ENCODE measurements around the gene LRRC3. TPM values are rescaled to one million over a fixed set of nuclear protein-coding genes. Genes with fewer than 3 reads are reported as not detected.

LRRC3 gene
- total RNA-seq, 4 donors from 2014 or later, result 0.57 to 2.9 (median 1.1) TPM

DNA sequence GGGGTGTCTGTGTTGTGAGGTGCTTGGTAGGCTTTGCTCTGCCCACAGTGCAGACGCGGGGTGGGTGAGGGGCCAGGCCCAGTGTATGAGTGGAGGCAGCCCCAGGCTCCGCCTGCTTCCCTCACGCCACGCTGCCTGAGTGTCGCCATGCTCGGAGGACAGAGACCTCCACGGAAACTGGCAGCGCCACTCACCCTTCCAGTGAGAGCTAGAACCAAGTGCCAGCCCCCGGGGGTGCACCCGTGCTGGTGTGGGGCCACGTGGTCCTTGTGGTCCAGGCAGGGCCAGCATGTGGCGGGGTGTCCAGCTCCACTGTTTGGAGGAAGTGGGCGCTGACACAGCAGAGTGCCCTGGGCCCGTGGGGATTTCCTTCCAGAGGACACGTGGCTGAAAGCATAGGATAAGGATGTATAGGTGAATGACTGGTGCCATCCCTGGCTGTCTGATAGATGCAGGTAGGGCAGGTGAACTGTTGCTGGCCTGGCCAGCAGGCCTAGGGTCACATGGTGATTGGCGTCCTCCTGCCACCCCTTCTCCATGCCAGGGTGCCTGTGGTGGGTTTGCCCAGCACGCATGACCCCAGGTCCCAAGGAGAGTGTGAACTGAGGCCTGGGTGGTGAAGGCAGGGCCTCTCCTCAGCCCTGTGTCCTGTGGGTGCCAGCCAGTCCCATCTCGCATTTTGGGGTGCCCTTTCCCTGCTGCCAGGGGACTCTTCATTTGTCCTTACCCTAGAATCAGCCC is 3.8 kb downstream of the LRRC3 start:
- H3K36me3 ChIP-seq, result no peaks in the 10 kb centered on the region
- peaks cover 0 to 5% (median 0%) of the 10 kb centered on the region in 3 donors for H3K9me3 ChIP-seq
- peaks cover 4 to 20% (median 8%) of the 10 kb centered on the region in 3 donors for H3K4me1 ChIP-seq
- no peak overlapping the region for H3K4me3 ChIP-seq
- no peak for DNase-seq
- intact Hi-C loops (cut with DNase I), result no loop called here
- 83% methylated on average over 5 of the region's 19 CpGs; no CpG with 5 or more reads in 1 of the 2 donors for WGBS, 2 donors
- TF ChIP-seq, protein P1, sequence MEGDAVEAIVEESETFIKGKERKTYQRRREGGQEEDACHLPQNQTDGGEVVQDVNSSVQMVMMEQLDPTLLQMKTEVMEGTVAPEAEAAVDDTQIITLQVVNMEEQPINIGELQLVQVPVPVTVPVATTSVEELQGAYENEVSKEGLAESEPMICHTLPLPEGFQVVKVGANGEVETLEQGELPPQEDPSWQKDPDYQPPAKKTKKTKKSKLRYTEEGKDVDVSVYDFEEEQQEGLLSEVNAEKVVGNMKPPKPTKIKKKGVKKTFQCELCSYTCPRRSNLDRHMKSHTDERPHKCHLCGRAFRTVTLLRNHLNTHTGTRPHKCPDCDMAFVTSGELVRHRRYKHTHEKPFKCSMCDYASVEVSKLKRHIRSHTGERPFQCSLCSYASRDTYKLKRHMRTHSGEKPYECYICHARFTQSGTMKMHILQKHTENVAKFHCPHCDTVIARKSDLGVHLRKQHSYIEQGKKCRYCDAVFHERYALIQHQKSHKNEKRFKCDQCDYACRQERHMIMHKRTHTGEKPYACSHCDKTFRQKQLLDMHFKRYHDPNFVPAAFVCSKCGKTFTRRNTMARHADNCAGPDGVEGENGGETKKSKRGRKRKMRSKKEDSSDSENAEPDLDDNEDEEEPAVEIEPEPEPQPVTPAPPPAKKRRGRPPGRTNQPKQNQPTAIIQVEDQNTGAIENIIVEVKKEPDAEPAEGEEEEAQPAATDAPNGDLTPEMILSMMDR (IDR thresholded peaks at IDR 0.05), result no peak
- no peak for TF ChIP-seq POLR2A (IDR thresholded peaks at IDR 0.05)
- H3K27ac ChIP-seq, result no peak overlapping the region
- no peaks in the 10 kb centered on the region for H3K27me3 ChIP-seq

DNA sequence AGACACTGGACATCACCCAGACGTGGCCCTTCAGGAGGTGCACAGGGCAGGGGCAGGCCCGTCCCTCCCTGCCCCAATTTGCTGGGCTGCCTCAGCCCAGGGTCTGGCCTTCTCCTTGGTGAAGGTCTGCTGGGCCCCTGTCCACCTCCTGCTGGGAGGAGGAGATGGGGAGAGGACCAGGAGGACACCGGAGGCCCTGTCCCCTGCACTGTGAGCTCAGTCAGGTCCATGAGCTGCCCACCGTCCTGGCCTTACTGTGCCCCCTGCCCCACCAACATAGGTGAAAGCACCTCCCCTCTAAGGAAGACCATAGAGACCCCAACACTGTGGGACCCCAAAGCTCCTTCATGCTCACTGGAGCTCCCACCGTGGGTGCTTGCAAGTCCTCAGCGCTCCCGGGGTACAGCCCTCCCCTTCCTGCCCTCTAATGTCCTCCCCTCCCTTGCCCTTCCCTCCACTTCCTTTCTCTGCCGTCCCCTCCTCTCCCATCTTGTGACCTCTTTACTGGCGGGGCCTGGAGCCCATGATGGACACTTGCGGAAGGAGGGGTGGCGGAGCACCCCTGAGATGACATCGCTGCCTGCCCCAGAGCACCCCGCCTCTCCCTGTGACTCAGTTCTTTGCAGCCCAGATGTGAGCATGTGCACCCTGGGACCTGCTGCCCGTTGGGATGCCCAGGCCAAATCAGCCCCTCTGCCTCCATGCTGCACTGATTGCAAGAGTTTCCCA is 4.6 kb downstream of the LRRC3 start:
- H3K27me3 ChIP-seq, result no peaks in the 10 kb centered on the region
- TF ChIP-seq, protein P1 (IDR thresholded peaks at IDR 0.05), result no peak
- no peak for TF ChIP-seq POLR2A (IDR thresholded peaks at IDR 0.05)
- no peaks in the 10 kb centered on the region for H3K36me3 ChIP-seq
- no peak overlapping the region for H3K4me3 ChIP-seq
- H3K9me3 ChIP-seq, result peaks cover 0 to 1% (median 0%) of the 10 kb centered on the region in 3 donors
- no peak for DNase-seq
- peaks cover 4 to 18% (median 8%) of the 10 kb centered on the region in 3 donors for H3K4me1 ChIP-seq
- intact Hi-C loops (cut with DNase I), result no loop called here
- WGBS, 2 donors, result 78 to 79% methylated on average over 10 to 13 of the region's 14 CpGs
- no peak overlapping the region for H3K27ac ChIP-seq

DNA sequence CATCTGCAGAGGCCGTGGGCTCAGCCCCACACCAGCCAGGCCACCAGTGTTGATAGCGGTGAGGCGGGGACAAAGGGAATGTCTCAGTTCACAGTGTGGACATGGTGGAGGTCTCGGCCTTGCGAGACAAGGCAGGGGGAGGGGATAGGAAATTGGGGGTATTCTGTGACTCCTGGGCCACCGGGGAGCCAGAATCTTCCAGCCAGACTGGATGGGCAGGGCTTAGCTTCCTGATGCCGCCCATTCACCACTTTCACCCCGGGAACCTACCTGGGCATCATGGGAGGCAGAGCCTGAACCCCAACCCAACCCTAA is 5.1 kb downstream of the LRRC3 start:
- Histone ChIP-seq H3K4me3 (no peak overlapping the region), H3K36me3 (no peaks in the 10 kb centered on the region), H3K9me3 (no peaks in the 10 kb centered on the region), H3K27ac (no peak overlapping the region), H3K27me3 (no peaks in the 10 kb centered on the region), H3K4me1 (peaks cover 4 to 13% (median 8%) of the 10 kb centered on the region in 3 donors)
- TF ChIP-seq, protein P1 (IDR thresholded peaks at IDR 0.05), result no peak
- no peak for TF ChIP-seq POLR2A (IDR thresholded peaks at IDR 0.05)
- DNase-seq, result no peak
- intact Hi-C loops (cut with DNase I), result no loop called here
- 84 to 96% methylated on average over 5 of the region's 8 CpGs for WGBS, 2 donors

DNA sequence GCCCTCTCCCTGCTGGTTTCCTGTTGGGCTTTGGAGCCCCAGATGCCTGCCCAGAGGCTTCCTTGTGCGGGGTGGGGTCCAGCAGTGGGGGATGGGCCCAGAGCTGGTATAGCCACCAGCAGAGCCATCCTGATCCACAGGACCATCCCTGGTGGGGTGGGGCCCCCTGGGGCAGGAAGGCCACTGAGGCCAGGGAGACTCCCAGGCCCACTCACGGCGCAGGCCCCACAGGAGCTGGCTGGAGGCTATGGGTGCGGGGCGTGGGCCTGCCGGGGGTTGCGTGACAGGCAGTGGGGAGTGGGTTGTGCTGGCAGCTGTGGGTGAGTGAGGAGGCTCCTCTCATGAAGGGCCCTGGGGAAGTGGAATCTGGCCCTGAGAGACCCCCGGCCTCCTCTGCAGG is 5.7 kb downstream of the LRRC3 start:
- Histone ChIP-seq H3K4me3 (no peak overlapping the region), H3K27ac (no peak overlapping the region), H3K36me3 (no peaks in the 10 kb centered on the region), H3K9me3 (no peaks in the 10 kb centered on the region), H3K4me1 (peaks cover 2 to 7% (median 6%) of the 10 kb centered on the region in 3 donors), H3K27me3 (no peaks in the 10 kb centered on the region)
- DNase-seq, result no peak
- intact Hi-C loops (cut with DNase I), result no loop called here
- TF ChIP-seq, protein P1 (IDR thresholded peaks at IDR 0.05), result no peak
- no peak for TF ChIP-seq POLR2A (IDR thresholded peaks at IDR 0.05)
- 100% methylated on average over 1 of the region's 8 CpGs; no CpG with 5 or more reads in 1 of the 2 donors for WGBS, 2 donors

DNA sequence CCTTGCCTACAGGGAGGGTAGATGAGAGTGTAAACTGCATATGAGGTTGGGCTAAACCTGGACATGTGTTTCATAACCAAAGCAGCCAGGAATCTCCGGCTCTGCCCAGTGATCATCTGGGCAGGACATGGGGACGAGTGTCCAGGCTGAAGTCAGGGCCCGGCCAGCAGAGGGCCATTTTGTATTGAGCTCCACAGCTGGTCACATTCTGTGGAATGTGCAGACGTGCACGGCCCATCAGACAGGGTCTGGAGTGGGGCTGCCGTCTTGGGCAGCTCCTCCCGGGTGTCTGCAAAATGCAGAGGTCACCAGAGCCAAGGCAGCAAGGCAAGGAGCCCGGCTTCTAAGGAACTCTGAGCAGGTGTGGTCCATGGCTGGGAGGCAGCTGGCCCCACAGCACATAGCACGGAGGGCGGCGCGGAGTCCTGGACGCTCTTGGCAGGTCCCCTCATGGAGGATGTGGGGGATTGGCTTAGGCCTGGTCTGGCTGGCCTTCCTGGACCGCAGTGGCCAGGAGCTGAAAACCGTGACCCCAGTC is 6.2 kb downstream of the LRRC3 start:
- H3K27ac ChIP-seq, result no peak overlapping the region
- TF ChIP-seq, protein P1 (IDR thresholded peaks at IDR 0.05), result no peak
- no peak for TF ChIP-seq POLR2A (IDR thresholded peaks at IDR 0.05)
- no peaks in the 10 kb centered on the region for H3K9me3 ChIP-seq
- no peak for DNase-seq
- intact Hi-C loops (cut with DNase I), result no loop called here
- H3K36me3 ChIP-seq, result no peaks in the 10 kb centered on the region
- H3K4me3 ChIP-seq, result no peak overlapping the region
- 80 to 88% methylated on average over 2 to 6 of the region's 15 CpGs for WGBS, 2 donors
- H3K27me3 ChIP-seq, result no peaks in the 10 kb centered on the region
- H3K4me1 ChIP-seq, result peaks cover 0 to 2% (median under 1%) of the 10 kb centered on the region in 3 donors

All from esophagus squamous epithelium (tissue), 5 donors.